AG04449 (cell line): ENCODE results near the gene MARF1.

Experiments
- CTCF ChIA-PET: fragments of 350-600 bp; formaldehyde crosslinking; extraction: SDS; loops from one replicate; lab custom pipeline; 2021; ENCODE audit warnings: antibody characterized with exemption; lab: Yijun Ruan, JAX
- POLR2A ChIA-PET: fragments of 400-600, 350-600 bp; formaldehyde crosslinking; extraction: SDS; loops from one replicate; lab custom pipeline; 2020; ENCODE audit warnings: antibody characterized with exemption, inconsistent platforms; lab: Yijun Ruan, JAX
- DNase-seq: peaks from one replicate; pipeline ENCODE4 v3.0.0-alpha.2; 2010; ENCODE audit warnings: low read depth, low spot score
- H3K4me3 ChIP-seq: 2 replicates; pipeline ENCODE4 v1.5.1; 2011; ENCODE audit warnings: low read depth, mild to moderate bottlenecking, control low read depth, low read length
- TF ChIP-seq, protein P1 (sequence below): IDR thresholded peaks from one replicate; pipeline ENCODE4 v1.5.1; 2011; ENCODE audit warnings: mild to moderate bottlenecking, moderate library complexity, low read length, control low read depth, inconsistent platforms; ENCODE audit not compliant: insufficient read depth; ENCODE audit errors: missing control alignments

MARF1 gene

DNA sequence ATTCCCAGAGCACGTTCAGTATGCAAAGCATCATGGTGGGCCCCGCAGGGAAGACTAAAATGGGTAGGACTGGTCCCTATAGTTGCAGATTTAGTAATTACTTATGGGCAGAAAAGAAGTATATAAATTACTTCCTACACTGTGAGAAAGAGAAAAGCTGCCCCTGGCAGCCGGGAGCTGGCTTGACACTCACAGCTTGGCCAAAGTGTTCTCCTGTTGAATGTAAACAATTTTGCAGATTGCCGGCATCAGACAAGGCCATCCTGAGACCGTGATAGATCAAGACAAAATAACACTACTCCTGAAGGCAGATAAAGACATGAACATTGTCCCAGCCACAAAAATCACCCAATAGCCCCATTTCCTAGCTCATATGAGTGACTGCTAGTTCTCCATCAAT is 98.5 kb downstream of the MARF1 start:
- H3K4me3 ChIP-seq = no peak overlapping the region
- TF ChIP-seq, protein P1, sequence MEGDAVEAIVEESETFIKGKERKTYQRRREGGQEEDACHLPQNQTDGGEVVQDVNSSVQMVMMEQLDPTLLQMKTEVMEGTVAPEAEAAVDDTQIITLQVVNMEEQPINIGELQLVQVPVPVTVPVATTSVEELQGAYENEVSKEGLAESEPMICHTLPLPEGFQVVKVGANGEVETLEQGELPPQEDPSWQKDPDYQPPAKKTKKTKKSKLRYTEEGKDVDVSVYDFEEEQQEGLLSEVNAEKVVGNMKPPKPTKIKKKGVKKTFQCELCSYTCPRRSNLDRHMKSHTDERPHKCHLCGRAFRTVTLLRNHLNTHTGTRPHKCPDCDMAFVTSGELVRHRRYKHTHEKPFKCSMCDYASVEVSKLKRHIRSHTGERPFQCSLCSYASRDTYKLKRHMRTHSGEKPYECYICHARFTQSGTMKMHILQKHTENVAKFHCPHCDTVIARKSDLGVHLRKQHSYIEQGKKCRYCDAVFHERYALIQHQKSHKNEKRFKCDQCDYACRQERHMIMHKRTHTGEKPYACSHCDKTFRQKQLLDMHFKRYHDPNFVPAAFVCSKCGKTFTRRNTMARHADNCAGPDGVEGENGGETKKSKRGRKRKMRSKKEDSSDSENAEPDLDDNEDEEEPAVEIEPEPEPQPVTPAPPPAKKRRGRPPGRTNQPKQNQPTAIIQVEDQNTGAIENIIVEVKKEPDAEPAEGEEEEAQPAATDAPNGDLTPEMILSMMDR = no peak
- CTCF ChIA-PET = no interaction called here
- DNase-seq = no peak
- POLR2A ChIA-PET = no interaction called here
